Activated CD8-positive, alpha-beta memory T cell treated with anti-CD3 and anti-CD28 coated beads, Interleukin-2, amount 50 U/mL, for 1 hour (primary cell): ENCODE results near the gene C3AR1.
"Not testable (repeated sequence)": the region's sequence is repeated elsewhere in the genome, so short reads cannot be mapped to it uniquely, and the experiment has no call there.

Experiments
- DNase-seq: peaks from one replicate; pipeline ENCODE4 v3.0.0-alpha.2; 2020; ENCODE audit errors: extremely low read depth

The C3AR1 gene

GRCh38 chr12:8065991-8066594 lies at the start of gene C3AR1:
C3AR1 (minus strand) TSS chr12:8066359; CDS start chr12:8060185, 6,174 bp downstream.
- DNase-seq, result peak; percentile 31

- not testable (repeated sequence) for DNase-seq
Measured at GRCh38 chr12:8113117-8113516, 47.0 kb upstream of the C3AR1 start.

- peak; percentile 57 for DNase-seq
Measured at GRCh38 chr12:8108808-8109398, 42.7 kb upstream of the C3AR1 start.

- DNase-seq, result no peak
Measured at GRCh38 chr12:8099235-8099634, 33.1 kb upstream of the C3AR1 start.

- DNase-seq, result no peak
Measured at GRCh38 chr12:8096281-8096915, 30.2 kb upstream of the C3AR1 start.

GRCh38 chr12:8093291-8093690 lies 27.1 kb upstream of the C3AR1 start:
- no peak for DNase-seq

- no peak for DNase-seq
Measured at GRCh38 chr12:8089716-8090115, 23.6 kb upstream of the C3AR1 start.

GRCh38 chr12:8089277-8089676 lies 23.1 kb upstream of the C3AR1 start:
- not testable (repeated sequence) for DNase-seq

- DNase-seq, result no peak
Measured at GRCh38 chr12:8088574-8088973, 22.4 kb upstream of the C3AR1 start.

GRCh38 chr12:8087666-8088065 lies 21.5 kb upstream of the C3AR1 start:
- no peak for DNase-seq

GRCh38 chr12:8084351-8084750 lies 18.2 kb upstream of the C3AR1 start:
- DNase-seq, result not testable (repeated sequence)

GRCh38 chr12:8082808-8083100 lies 16.6 kb upstream of the C3AR1 start:
- no peak for DNase-seq

- DNase-seq, result no peak
Measured at GRCh38 chr12:8081251-8081920, 15.2 kb upstream of the C3AR1 start.

GRCh38 chr12:8080120-8080519 lies 14.0 kb upstream of the C3AR1 start:
- no peak for DNase-seq

GRCh38 chr12:8078916-8079315 lies 12.8 kb upstream of the C3AR1 start:
- no peak for DNase-seq

GRCh38 chr12:8078398-8078797 lies 12.2 kb upstream of the C3AR1 start:
- no peak for DNase-seq

GRCh38 chr12:8077207-8077606 lies 11.0 kb upstream of the C3AR1 start:
- no peak for DNase-seq

GRCh38 chr12:8076366-8076765 lies 10.2 kb upstream of the C3AR1 start:
- DNase-seq, result no peak

- DNase-seq, result no peak
Measured at GRCh38 chr12:8075935-8076334, 9.8 kb upstream of the C3AR1 start.

GRCh38 chr12:8071820-8072219 lies 5.7 kb upstream of the C3AR1 start:
- not testable (repeated sequence) for DNase-seq

- DNase-seq, result no peak
Measured at GRCh38 chr12:8069582-8069981, 3.4 kb upstream of the C3AR1 start.

GRCh38 chr12:8064131-8064530 lies 2.0 kb downstream of the C3AR1 start:
- no peak for DNase-seq

- DNase-seq, result no peak
Measured at GRCh38 chr12:8058506-8058905, 7.7 kb downstream of the C3AR1 start.
